ENCODE results near the gene SNAPC2.

DNA sequence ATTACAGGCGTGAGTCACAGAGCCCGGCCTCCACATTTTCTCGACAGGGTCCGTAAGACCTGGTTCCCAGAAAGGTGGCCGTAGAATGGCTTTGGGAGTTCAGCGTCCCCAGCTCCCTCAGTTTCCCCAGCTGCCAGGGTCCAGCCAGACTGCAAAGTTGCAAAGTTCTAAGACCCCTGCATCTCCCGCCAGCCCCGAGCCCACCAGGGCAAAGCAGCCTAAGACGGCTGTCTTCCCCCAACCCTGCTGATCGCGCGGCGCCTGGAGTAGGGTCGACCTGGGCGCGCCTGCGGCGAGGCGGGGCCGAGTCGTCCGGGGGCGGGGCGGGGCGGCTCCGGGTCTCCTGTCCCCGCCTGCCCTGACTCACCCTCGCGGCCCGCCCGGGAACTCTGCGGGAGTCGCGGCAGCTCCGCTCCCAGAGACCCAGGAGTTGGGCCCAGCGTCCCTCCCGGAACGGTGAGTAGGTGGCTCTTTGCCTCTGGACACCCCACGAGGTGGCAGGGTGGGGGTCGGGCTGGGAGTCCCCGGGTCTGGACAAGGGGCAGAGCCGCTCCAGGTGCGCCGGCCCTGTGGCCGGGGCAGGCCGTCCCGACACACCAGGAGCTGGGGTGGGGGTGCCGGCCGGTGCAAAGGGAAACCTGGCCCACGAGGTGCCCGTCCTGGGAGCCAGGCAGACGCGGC lies 31.9 kb upstream of the SNAPC2 start, which contains the start of gene LRRC8E:
- TF ChIP-seq, protein P1, sequence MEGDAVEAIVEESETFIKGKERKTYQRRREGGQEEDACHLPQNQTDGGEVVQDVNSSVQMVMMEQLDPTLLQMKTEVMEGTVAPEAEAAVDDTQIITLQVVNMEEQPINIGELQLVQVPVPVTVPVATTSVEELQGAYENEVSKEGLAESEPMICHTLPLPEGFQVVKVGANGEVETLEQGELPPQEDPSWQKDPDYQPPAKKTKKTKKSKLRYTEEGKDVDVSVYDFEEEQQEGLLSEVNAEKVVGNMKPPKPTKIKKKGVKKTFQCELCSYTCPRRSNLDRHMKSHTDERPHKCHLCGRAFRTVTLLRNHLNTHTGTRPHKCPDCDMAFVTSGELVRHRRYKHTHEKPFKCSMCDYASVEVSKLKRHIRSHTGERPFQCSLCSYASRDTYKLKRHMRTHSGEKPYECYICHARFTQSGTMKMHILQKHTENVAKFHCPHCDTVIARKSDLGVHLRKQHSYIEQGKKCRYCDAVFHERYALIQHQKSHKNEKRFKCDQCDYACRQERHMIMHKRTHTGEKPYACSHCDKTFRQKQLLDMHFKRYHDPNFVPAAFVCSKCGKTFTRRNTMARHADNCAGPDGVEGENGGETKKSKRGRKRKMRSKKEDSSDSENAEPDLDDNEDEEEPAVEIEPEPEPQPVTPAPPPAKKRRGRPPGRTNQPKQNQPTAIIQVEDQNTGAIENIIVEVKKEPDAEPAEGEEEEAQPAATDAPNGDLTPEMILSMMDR (IDR thresholded peaks at IDR 0.05): no peak
- peak in 1 of 2 donors; percentile 7 for TF ChIP-seq POLR2A (IDR thresholded peaks at IDR 0.05)

Measured in thyroid gland (tissue), 4 donors.